Measurements from ENCODE around the gene GBX2. TPM values are rescaled to one million over a fixed set of nuclear protein-coding genes. Genes with fewer than 3 reads are reported as not detected.

GBX2 gene
- total and polyA plus RNA-seq, 2 of the 8 experiments (the other 6 are each of a cell fraction or from before 2014, with no cell fraction given): 0.38 to 0.89 TPM

- Histone ChIP-seq H3K79me2 (ENCODE audit: control insufficient read depth in 1 of 2, insufficient read depth in 2 of 2, low read length in 2 of 2) (no peaks in the 10 kb centered on the region), H4K20me1 (replicated peaks in 1 of 2; ENCODE audit: control insufficient read depth in 1 of 2, insufficient read depth in 2 of 2, low read length in 2 of 2) (no peaks in the 10 kb centered on the region), H3K9ac (replicated peaks in 1 of 4; ENCODE audit: extremely low read depth in 1 of 4, low read depth in 3 of 4, low read length in 3 of 4) (no peak overlapping the region), H2BK120ac (replicated peaks; ENCODE audit: low read depth, low read length) (no peak overlapping the region), H3K23ac (ENCODE audit: insufficient read length) (no peak overlapping the region), H2BK20ac (ENCODE audit: low read length) (no peak overlapping the region), H4K8ac (ENCODE audit: extremely low read depth, insufficient read depth, low read length) (peak overlapping the region; percentile 46; the same call in 1 of the 2 replicates), H3K27ac (ENCODE audit: low read depth, low read length) (no peak overlapping the region), H3K4ac (replicated peaks; ENCODE audit: insufficient read length, low read depth, low read length) (no peak overlapping the region), H3K56ac (replicated peaks; ENCODE audit: insufficient read length, low read depth, low read length) (no peak overlapping the region), H3K23me2 (ENCODE audit: low read depth, low read length) (no peaks in the 10 kb centered on the region), H4K91ac (replicated peaks; ENCODE audit: insufficient read length, low read length) (no peak overlapping the region), H2AFZ (ENCODE audit: low read length) (no peak overlapping the region), H3K27me3 (replicated peaks in 1 of 4; ENCODE audit: control insufficient read depth in 3 of 4, extremely low read depth in 1 of 4, insufficient read depth in 3 of 4, low read length in 3 of 4) (no peaks in the 10 kb centered on the region; a peak in 2 of 7 replicates), H3K4me1 (replicated peaks in 1 of 4; ENCODE audit: control insufficient read depth in 3 of 4, insufficient read depth in 4 of 4, low read length in 3 of 4) (peaks cover 0 to 5% (median 2%) of the 10 kb centered on the region in 4 experiments; a peak in 5 of 7 replicates), H2AK5ac (ENCODE audit: low read depth, low read length) (no peak overlapping the region), H3K4me3 (ENCODE audit: extremely low read depth in 1 of 4, insufficient read depth in 2 of 4, low read depth in 3 of 4, low read length in 4 of 4) (no peak overlapping the region), H3K18ac (ENCODE audit: extremely low read depth, low read length) (no peak overlapping the region), H2BK12ac (ENCODE audit: low read depth, low read length) (no peak overlapping the region), H3K9me3 (ENCODE audit: insufficient read depth in 2 of 2, low read depth in 1 of 2, low read length in 1 of 2) (no peaks in the 10 kb centered on the region), H2BK5ac (ENCODE audit: low read depth, low read length) (no peak overlapping the region), H3K14ac (ENCODE audit: insufficient read length) (no peak overlapping the region), H3K36me3 (ENCODE audit: control insufficient read depth in 2 of 4, insufficient read depth in 4 of 4, low read length in 3 of 4) (no peaks in the 10 kb centered on the region), H2BK15ac (ENCODE audit: low read length) (no peak overlapping the region), H3K79me1 (ENCODE audit: low read depth, low read length) (no peaks in the 10 kb centered on the region), H4K5ac (ENCODE audit: insufficient read length, low read depth, low read length) (no peak overlapping the region), H3K4me2 (ENCODE audit: insufficient read depth in 1 of 2, low read depth in 2 of 2, low read length in 2 of 2) (no peak overlapping the region)
- no peak for FAIRE-seq
- POLR2A ChIA-PET (ENCODE audit: partially characterized antibody): no interaction called here
- peak in 1 of 2 experiments; percentile 39 for DNase-seq (ENCODE audit: low read depth in 1 of 2, low spot score in 2 of 2)
- CTCF ChIA-PET (ENCODE audit: partially characterized antibody): interaction anchor here (0.6 to 1.4 kb wide), 3 partner anchors 33 to 511 kb away, joined by 3 to 6 read pairs (median 3); no protein-coding TSS in a partner anchor
- WGBS, 2 experiments (ENCODE audit: extremely low coverage in 1 of 2, insufficient coverage in 1 of 2, insufficient read length in 1 of 2, insufficient replicate concordance in 2 of 2, low coverage in 1 of 2, low lambda C conversion rate in 2 of 2, missing lambda C conversion rate in 1 of 2): 93% methylated on average over 85 of the region's 92 CpGs; no CpG with 5 or more reads in 1 of the 2 experiments
- TF ChIP-seq NANOG (IDR thresholded peaks at IDR 0.05; ENCODE audit: insufficient read depth, low read depth, low read length, poor library complexity, severe bottlenecking) (no peak), JUND (IDR thresholded peaks at IDR 0.05; ENCODE audit: low read length) (no peak), TBP (IDR thresholded peaks at IDR 0.05; ENCODE audit: low read depth, low read length) (no peak), ZNF274 (IDR thresholded peaks at IDR 0.05; ENCODE audit: borderline replicate concordance, extremely low read depth, low read length) (no peak), HDAC6 (IDR thresholded peaks at IDR 0.05; ENCODE audit: low read depth, low read length) (no peak), NRF1 (IDR thresholded peaks at IDR 0.05; ENCODE audit: low read depth, low read length) (no peak), CHD1 (IDR thresholded peaks at IDR 0.05; ENCODE audit: low read depth, low read length) (no peak), YY1 (IDR thresholded peaks at IDR 0.05; ENCODE audit: low read depth, low read length) (no peak), CEBPB (IDR thresholded peaks at IDR 0.05; ENCODE audit: low read depth, low read length) (no peak)
- TF ChIP-seq, protein P1, sequence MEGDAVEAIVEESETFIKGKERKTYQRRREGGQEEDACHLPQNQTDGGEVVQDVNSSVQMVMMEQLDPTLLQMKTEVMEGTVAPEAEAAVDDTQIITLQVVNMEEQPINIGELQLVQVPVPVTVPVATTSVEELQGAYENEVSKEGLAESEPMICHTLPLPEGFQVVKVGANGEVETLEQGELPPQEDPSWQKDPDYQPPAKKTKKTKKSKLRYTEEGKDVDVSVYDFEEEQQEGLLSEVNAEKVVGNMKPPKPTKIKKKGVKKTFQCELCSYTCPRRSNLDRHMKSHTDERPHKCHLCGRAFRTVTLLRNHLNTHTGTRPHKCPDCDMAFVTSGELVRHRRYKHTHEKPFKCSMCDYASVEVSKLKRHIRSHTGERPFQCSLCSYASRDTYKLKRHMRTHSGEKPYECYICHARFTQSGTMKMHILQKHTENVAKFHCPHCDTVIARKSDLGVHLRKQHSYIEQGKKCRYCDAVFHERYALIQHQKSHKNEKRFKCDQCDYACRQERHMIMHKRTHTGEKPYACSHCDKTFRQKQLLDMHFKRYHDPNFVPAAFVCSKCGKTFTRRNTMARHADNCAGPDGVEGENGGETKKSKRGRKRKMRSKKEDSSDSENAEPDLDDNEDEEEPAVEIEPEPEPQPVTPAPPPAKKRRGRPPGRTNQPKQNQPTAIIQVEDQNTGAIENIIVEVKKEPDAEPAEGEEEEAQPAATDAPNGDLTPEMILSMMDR (IDR thresholded peaks at IDR 0.05; ENCODE audit: control extremely low read depth in 1 of 3, insufficient read depth in 1 of 3, low read depth in 1 of 3, low read length in 3 of 3): no peak
Measured at GRCh38 chr2:236214376-236214995, 46.3 kb upstream of the GBX2 start.

Measured in H1 (cell line).